AG09319 (cell line): ENCODE results near the gene HTR6.
A peak's percentile ranks its signal among the peaks of the same experiment; 100 is the strongest.

Experiments used
- DNase-seq: peaks from one replicate; pipeline ENCODE4 v3.0.0-alpha.2; 2010; ENCODE audit warnings: low read depth; ENCODE audit errors: extremely low read depth
- TF ChIP-seq, protein P1 (sequence below): IDR thresholded peaks from 2 replicates; pipeline ENCODE4 v1.5.1; 2011; ENCODE audit warnings: low read depth, mild to moderate bottlenecking, inconsistent platforms, low read length, moderate library complexity

Gene HTR6

DNA sequence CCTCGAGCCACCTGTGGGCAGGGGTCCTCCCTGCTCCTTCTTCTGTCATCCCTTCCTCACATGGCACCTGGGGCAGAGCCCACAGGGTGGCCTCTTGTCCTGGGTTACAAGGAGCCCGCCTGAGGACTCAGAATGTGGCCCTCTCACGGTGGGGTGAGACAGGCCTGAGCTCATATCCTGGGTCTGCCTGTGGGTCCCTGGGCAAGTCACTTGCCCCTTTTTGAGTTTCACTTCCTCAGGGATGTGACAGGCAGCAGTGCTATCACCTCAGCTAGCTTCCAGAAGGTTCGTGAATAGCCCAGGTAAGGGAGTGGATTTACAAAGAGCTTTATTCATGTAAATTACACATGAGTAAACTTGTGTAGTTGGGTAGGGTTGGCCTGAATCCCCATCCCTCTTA is 33.5 kb downstream of the HTR6 start:
- no peak for DNase-seq

DNA sequence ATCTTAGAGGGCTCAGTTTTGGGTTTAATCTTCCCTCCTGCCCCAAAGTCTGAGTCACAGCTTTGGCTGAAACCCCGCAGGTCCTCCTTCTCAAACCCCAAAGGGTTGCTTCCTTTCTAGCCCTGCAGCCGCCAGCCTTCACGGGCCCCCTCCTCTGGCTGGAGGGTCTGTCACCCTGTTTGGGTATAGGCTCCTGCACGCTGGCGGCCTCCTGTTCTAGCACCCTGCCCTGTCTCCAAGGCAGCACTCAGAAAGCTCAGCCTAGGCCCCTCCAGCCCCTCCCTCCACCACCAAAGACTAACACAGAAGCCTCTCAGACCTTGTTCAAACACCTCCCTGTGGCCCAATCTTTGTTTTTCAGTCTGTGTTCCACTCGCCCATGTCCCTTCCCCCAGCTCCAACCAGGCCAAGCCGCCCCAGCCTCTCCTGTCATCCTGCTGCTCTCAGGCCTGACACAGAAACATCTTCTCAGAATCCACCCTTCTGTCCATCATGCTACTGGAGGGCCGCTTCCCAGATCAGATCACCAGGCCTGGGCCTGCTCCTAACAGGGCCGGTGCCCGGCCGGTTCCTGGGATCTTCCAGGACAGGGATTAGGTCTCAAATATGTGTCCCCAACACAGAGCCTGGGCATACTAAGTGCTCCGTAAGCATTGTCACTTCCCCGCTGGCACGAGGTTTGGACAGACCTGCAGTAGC is 35.6 kb downstream of the HTR6 start:
- no peak for DNase-seq
- TF ChIP-seq, protein P1, sequence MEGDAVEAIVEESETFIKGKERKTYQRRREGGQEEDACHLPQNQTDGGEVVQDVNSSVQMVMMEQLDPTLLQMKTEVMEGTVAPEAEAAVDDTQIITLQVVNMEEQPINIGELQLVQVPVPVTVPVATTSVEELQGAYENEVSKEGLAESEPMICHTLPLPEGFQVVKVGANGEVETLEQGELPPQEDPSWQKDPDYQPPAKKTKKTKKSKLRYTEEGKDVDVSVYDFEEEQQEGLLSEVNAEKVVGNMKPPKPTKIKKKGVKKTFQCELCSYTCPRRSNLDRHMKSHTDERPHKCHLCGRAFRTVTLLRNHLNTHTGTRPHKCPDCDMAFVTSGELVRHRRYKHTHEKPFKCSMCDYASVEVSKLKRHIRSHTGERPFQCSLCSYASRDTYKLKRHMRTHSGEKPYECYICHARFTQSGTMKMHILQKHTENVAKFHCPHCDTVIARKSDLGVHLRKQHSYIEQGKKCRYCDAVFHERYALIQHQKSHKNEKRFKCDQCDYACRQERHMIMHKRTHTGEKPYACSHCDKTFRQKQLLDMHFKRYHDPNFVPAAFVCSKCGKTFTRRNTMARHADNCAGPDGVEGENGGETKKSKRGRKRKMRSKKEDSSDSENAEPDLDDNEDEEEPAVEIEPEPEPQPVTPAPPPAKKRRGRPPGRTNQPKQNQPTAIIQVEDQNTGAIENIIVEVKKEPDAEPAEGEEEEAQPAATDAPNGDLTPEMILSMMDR = no peak

More for the DNA sequence above, 33.5 kb downstream of the HTR6 start:
- TF ChIP-seq, protein P1 = no peak

DNA sequence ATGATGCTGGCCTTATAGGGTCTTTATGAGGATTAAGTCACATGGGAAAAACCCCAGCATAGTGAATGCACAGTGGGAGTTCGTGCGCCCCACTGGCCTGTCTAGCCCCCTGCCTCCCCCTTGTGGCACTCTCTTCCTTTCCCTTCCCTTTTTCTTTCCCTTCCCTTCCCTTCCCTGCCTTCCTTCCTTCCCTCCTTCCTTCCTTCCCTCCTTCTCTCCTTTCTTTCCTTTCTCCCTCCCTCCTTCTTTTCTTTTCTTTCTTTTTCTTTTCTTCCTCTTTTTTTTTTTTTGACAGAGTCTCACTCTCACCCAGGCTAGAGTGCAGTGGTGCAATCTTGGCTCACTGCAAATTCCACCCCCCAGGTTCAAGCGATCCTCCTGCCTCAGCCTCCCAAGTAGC is 38.6 kb downstream of the HTR6 start:
- no peak for DNase-seq
- TF ChIP-seq, protein P1 = no peak

DNA sequence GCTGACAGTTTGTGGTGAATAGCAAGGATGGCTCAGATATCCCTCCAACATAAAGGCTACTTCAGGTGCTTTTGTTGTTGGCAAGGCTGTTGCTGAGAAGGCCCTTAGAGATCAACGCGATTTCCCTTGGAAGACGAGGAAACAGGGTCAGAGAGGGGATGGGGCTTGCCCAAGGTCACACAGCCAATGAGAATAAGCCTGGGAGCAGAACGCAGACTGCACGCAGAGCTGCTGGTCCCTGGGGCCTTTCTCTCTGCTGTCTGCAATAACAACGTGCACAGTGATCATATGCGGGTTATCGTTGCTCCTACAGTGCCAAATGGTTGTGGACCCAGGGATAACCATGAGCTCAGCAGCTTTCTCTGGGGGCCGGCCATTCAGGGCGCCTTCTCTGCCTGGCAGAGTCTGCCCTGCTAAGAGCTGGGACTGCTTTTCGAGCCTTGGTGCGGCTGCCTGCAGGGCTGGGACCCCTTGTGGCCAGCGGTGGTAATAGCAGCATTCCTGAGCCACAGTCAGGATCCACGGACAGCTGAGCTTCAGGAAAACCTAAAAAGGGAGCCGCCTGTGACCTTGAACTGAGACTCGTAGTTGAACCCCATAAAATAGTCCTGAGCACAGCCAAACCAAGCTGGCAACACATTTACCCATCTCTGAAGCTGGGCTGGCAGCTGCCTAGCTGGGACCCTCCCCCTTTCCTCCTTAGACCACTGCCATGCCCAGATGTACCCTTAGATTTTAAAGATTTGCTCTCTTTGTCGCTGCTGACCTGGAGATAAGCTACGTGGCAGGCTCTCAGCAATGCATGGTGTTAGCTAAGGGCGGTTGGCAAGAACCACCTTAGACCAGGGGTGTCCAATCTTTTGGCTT is 39.8 kb downstream of the HTR6 start:
- TF ChIP-seq, protein P1 = peak; percentile 95
- peak; percentile 28 for DNase-seq

DNA sequence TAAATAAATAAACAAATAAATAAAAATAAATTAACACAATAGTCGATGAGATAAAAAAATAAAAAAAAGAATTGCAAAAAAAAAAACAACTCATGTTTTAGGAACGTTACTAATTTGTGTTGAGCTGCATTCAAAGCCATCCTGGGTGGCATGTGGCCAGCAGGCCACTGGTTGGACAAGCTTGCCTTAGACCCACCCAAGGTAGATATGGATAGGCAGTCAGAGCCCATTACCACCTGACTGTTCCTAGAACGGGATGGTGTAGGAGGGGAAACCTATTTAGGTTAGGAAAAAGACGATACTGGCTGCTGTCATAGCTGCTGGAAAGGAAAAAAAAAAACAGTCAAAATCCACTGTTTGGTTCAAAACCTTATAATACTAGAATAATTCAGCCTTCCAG is 40.8 kb downstream of the HTR6 start:
- TF ChIP-seq, protein P1 = no peak
- DNase-seq = no peak

DNA sequence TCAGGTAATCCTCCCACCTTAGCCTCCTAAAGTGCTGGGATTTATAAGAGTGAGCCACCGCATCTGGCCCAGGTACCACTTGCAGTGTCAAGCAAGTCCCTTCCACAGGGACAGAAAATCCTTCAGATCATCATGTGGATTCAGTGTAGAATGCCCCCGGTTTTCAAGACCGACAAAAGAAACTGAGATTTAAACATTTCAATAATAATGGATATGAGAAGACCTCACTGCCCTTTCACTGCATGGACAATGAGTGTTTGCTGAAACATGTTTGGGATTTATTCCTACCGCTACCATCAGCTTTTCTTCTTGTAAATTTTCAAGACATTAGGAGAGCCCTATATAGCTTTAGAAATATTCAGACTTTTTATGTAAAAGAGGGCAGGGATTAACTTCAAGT is 41.5 kb downstream of the HTR6 start:
- TF ChIP-seq, protein P1 = no peak
- no peak for DNase-seq

DNA sequence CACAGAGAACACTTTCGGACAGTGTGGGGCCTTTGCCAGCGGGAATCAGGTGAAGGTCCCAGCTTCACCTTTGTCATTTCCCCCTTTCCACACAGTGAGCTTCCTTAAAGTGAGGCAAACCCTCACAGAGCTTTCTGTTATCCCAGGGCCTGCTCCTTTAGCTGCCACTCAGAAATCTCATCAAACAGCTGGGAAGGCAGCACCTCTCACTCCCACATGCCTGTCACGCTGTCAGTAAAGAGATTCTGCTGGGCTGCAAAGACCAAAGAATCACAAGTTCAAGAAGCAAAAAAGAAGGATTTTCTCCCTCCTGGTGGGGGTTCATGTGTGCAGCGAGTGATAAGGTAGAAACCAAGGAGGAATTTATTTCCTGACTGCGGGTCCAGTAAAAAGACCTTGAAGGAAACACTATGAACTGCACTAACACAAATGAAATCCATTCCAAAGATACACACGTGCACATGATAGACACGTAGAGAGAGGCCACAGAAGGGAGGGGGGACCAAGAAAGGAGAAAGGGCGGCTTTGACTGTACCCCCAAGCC is 44.0 kb downstream of the HTR6 start:
- DNase-seq = no peak

More for the DNA sequence above, 44.0 kb downstream of the HTR6 start:
- TF ChIP-seq, protein P1 = no peak
